Measurements from ENCODE around the gene MAP2K2.

- no peak for TF ChIP-seq MAX (IDR thresholded peaks at IDR 0.05; ENCODE audit: low read depth, low read length)
- TF ChIP-seq CTCF (IDR thresholded peaks at IDR 0.05; ENCODE audit: low read depth, low read length): no peak
Observed at GRCh38 chr19:4171676-4172075, 47.8 kb upstream of the MAP2K2 start.

Measured in NB4 (cell line).